Hepatocyte (in vitro differentiated cells): Measurements from ENCODE around the gene ARHGEF1. TPM values are rescaled to one million over a fixed set of nuclear protein-coding genes. Genes with fewer than 3 reads are reported as not detected.

Experiments
- DNase-seq: peaks from one replicate; pipeline ENCODE4 v3.0.0-alpha.2; 2016; ENCODE audit warnings: low spot score
- H2AFZ ChIP-seq: fragments of 200-600 bp; sonication (generic); 2 replicates; pipeline ENCODE4 v1.6.0; 2016; ENCODE audit warnings: antibody characterized with exemption, mild to moderate bottlenecking
- H3K27ac ChIP-seq: fragments of 200-600 bp; sonication (generic); 2 replicates; pipeline ENCODE4 v1.5.1; 2016; ENCODE audit warnings: mild to moderate bottlenecking
- H3K27me3 ChIP-seq: fragments of 200-600 bp; sonication (generic); 2 replicates; pipeline ENCODE4 v1.6.1; 2016
- H3K36me3 ChIP-seq: fragments of 200-600 bp; sonication (generic); replicated peaks from 2 replicates; pipeline ENCODE4 v1.5.1; 2016; ENCODE audit warnings: low read depth; ENCODE audit not compliant: insufficient read depth
- H3K4me1 ChIP-seq: fragments of 200-600 bp; sonication (generic); 2 replicates; pipeline ENCODE4 v1.5.1; 2016; ENCODE audit warnings: mild to moderate bottlenecking, moderate library complexity; ENCODE audit not compliant: insufficient read depth
- H3K4me2 ChIP-seq: fragments of 200-600 bp; sonication (generic); 2 replicates; pipeline ENCODE4 v1.6.0; 2016
- H3K4me3 ChIP-seq: fragments of 200-600 bp; sonication (generic); 2 replicates; pipeline ENCODE4 v1.5.1; 2016; ENCODE audit warnings: mild to moderate bottlenecking
- H3K79me2 ChIP-seq: fragments of 200-600 bp; sonication (generic); 2 replicates; pipeline ENCODE4 v1.6.0; 2017; ENCODE audit warnings: mild to moderate bottlenecking
- H3K9me2 ChIP-seq: fragments of 200-600 bp; sonication (generic); replicated peaks from 2 replicates; pipeline ENCODE4 v1.6.0; 2017; ENCODE audit warnings: mild to moderate bottlenecking; ENCODE audit not compliant: insufficient read depth
- H3K9me3 ChIP-seq: fragments of 200-600 bp; sonication (generic); 2 replicates; pipeline ENCODE4 v1.5.1; 2016; ENCODE audit warnings: low read depth, mild to moderate bottlenecking
- H4K20me1 ChIP-seq: fragments of 200-600 bp; sonication (generic); 2 replicates; pipeline ENCODE4 v1.6.0; 2016; ENCODE audit warnings: mild to moderate bottlenecking; ENCODE audit not compliant: insufficient read depth, poor library complexity, severe bottlenecking
- CTCF ChIP-seq: fragments of 200-600 bp; sonication (generic); IDR thresholded peaks from 2 replicates; pipeline ENCODE4 v1.5.1; 2016; ENCODE audit warnings: antibody characterized with exemption, mild to moderate bottlenecking; ENCODE audit not compliant: poor library complexity
- EZH2 ChIP-seq: fragments of 200-600 bp; sonication (generic); IDR thresholded peaks from 2 replicates; pipeline ENCODE4 v1.6.1; 2016; ENCODE audit warnings: antibody characterized with exemption, mild to moderate bottlenecking, borderline replicate concordance
- EZH2phosphoT487 ChIP-seq: fragments of 200-600 bp; sonication (generic); IDR thresholded peaks from one replicate; pipeline ENCODE4 v1.6.1; 2018; ENCODE audit warnings: antibody characterized with exemption, mild to moderate bottlenecking, low read depth, moderate library complexity; ENCODE audit not compliant: unreplicated experiment, severe bottlenecking
- WGBS: methylation state at CpG from one replicate; pipeline ENCODE4 v1.1.6; 2016; ENCODE audit warnings: low lambda C conversion rate; ENCODE audit errors: missing lambda C conversion rate; 5-methylcytosine and 5-hydroxymethylcytosine counted together
- polyA plus RNA-seq: library from polyadenylated mRNA; unstranded; fragments of >200 nt; fragmentation: Nextera tagmentation; extraction: Ambion mirVana; gene quantifications from 2 replicates; pipeline ENCODE4 v1.2.1, GENCODE V29; 2016
- total RNA-seq: library from RNA; depleted of rRNA; stranded (reverse); fragments of >200 nt; gene quantifications from 2 replicates; pipeline ENCODE4 v1.2.3, GENCODE V29; 2014

Gene ARHGEF1
- total and polyA plus RNA-seq, 2 experiments from 2014 or later = 29.7 to 67.8 TPM

- Histone ChIP-seq H2AFZ (no peak overlapping the region), H4K20me1 (no peaks in the 10 kb centered on the region), H3K4me3 (no peak overlapping the region), H3K36me3 (no peaks in the 10 kb centered on the region), H3K4me2 (peak overlapping the region; percentile 54), H3K4me1 (no peaks in the 10 kb centered on the region), H3K9me2 (no peaks in the 10 kb centered on the region), H3K79me2 (no peaks in the 10 kb centered on the region), H3K27me3 (peaks cover 69% of the 10 kb centered on the region), H3K9me3 (no peaks in the 10 kb centered on the region), H3K27ac (no peak overlapping the region)
- no peak for DNase-seq
- 16% methylated on average over 32 of the region's 38 CpGs for WGBS
- TF ChIP-seq EZH2 (peak; percentile 33), EZH2phosphoT487 (no peak), CTCF (no peak)
Measured at GRCh38 chr19:41915021-41915775, 32.2 kb downstream of the ARHGEF1 start.

GRCh38 chr19:41915776-41916414 lies 32.9 kb downstream of the ARHGEF1 start:
- Histone ChIP-seq H3K36me3 (no peaks in the 10 kb centered on the region), H3K4me3 (no peak overlapping the region), H3K4me1 (no peaks in the 10 kb centered on the region), H3K9me3 (no peaks in the 10 kb centered on the region), H4K20me1 (no peaks in the 10 kb centered on the region), H3K79me2 (no peaks in the 10 kb centered on the region), H3K9me2 (no peaks in the 10 kb centered on the region), H2AFZ (no peak overlapping the region), H3K27ac (no peak overlapping the region), H3K27me3 (peaks cover 71% of the 10 kb centered on the region), H3K4me2 (no peak overlapping the region)
- no peak for DNase-seq
- TF ChIP-seq CTCF (no peak), EZH2 (no peak), EZH2phosphoT487 (no peak)
- 56% methylated on average over 18 of the region's 27 CpGs for WGBS

GRCh38 chr19:41917676-41918075 lies 34.7 kb downstream of the ARHGEF1 start:
- Histone ChIP-seq H3K4me2 (no peak overlapping the region), H3K79me2 (no peaks in the 10 kb centered on the region), H2AFZ (no peak overlapping the region), H3K27me3 (peaks cover 71% of the 10 kb centered on the region), H3K36me3 (no peaks in the 10 kb centered on the region), H3K4me3 (no peak overlapping the region), H3K27ac (no peak overlapping the region), H4K20me1 (no peaks in the 10 kb centered on the region), H3K9me3 (no peaks in the 10 kb centered on the region), H3K9me2 (no peaks in the 10 kb centered on the region), H3K4me1 (no peaks in the 10 kb centered on the region)
- WGBS = 79% methylated on average over 12 of the region's 12 CpGs
- no peak for DNase-seq
- TF ChIP-seq CTCF = no peak
- no peak for TF ChIP-seq EZH2phosphoT487
